ENCODE results near the gene MEG3.

The MEG3 gene

GRCh38 chr14:100906420-100906819, 80.5 kb downstream of the MEG3 start:
- Histone ChIP-seq H3K4me3 (ENCODE audit: low read length) (no peak overlapping the region), H3K27me3 (ENCODE audit: insufficient read depth, low read length) (no peaks in the 10 kb centered on the region), H3K4me1 (ENCODE audit: insufficient read depth, low read length) (peaks cover 49% of the 10 kb centered on the region), H2AFZ (ENCODE audit: low read depth, low read length) (no peak overlapping the region), H3K36me3 (ENCODE audit: insufficient read depth, low read length) (no peaks in the 10 kb centered on the region), H3K9me3 (ENCODE audit: low read length) (peaks cover 6% of the 10 kb centered on the region)

DNA sequence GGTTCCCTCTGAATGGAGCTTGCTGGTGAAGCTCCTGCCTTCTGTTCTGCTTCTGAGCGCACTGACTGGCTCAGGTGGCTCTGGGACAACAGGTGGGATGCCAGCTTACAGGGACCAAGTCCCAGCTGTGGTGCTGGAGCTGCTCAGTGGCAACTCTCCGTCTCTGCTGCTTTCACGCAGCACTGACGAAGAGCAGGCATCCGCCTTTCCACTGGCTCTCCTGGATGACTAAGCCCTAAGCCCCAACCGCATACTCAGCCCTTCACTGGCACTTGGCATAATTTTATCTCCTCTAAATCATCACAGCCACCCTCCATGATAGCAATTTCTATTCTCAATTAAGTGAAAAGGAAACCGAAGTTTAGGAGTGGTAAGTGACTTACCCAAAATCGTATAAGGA, 81.3 kb downstream of the MEG3 start:
- no peak overlapping the region for H2AFZ ChIP-seq (ENCODE audit: low read depth, low read length)
- no peaks in the 10 kb centered on the region for H3K36me3 ChIP-seq (ENCODE audit: insufficient read depth, low read length)
- H3K27me3 ChIP-seq (ENCODE audit: insufficient read depth, low read length): no peaks in the 10 kb centered on the region
- no peak overlapping the region for H3K4me3 ChIP-seq (ENCODE audit: low read length)
- H3K9me3 ChIP-seq (ENCODE audit: low read length): peaks cover 6% of the 10 kb centered on the region
- peaks cover 43% of the 10 kb centered on the region for H3K4me1 ChIP-seq (ENCODE audit: insufficient read depth, low read length)

GRCh38 chr14:100909439-100909838, 83.5 kb downstream of the MEG3 start:
- H3K4me1 ChIP-seq (ENCODE audit: insufficient read depth, low read length): peaks cover 24% of the 10 kb centered on the region
- no peaks in the 10 kb centered on the region for H3K27me3 ChIP-seq (ENCODE audit: insufficient read depth, low read length)
- H3K36me3 ChIP-seq (ENCODE audit: insufficient read depth, low read length): no peaks in the 10 kb centered on the region
- peaks cover 6% of the 10 kb centered on the region for H3K9me3 ChIP-seq (ENCODE audit: low read length)
- no peak overlapping the region for H3K4me3 ChIP-seq (ENCODE audit: low read length)
- no peak overlapping the region for H2AFZ ChIP-seq (ENCODE audit: low read depth, low read length)
